H1 (cell line): ENCODE measurements around the gene COL27A1. TPM values are rescaled to one million over a fixed set of nuclear protein-coding genes. Genes with fewer than 3 reads are reported as not detected.

Experiments
- CTCF ChIA-PET: fragments of 300-600 bp; sonication (Branson Sonifier 250); formaldehyde crosslinking; loops from one replicate; lab custom pipeline; 2021; ENCODE audit not compliant: partially characterized antibody; lab: Charles Lee
- POLR2A ChIA-PET: fragments of 300-600 bp; sonication (Branson Sonifier 250); formaldehyde crosslinking; loops from one replicate; lab custom pipeline; 2021; ENCODE audit warnings: inconsistent platforms; ENCODE audit not compliant: partially characterized antibody; lab: Charles Lee
- DNase-seq, 2 experiments: peaks; one replicate each; pipeline versions ENCODE4 v3.0.0 to v3.0.0-alpha.2; 2010 to 2022; ENCODE audit warnings: low spot score in 2 of 2, low read depth in 1 of 2, mixed read lengths in 1 of 2
- FAIRE-seq: peaks from 2 replicates; lab custom pipeline; 2011; peaks lifted over from hg19 to GRCh38; lab: Jason Lieb, UNC
- H2AFZ ChIP-seq: 2 replicates; pipeline ENCODE4 v1.8.1; 2012; ENCODE audit warnings: low read length, inconsistent platforms
- H2AK5ac ChIP-seq: 2 replicates; pipeline ENCODE4 v1.6.1; 2013; ENCODE audit warnings: low read depth, low read length
- H2BK120ac ChIP-seq: replicated peaks from 2 replicates; pipeline ENCODE3; 2013; ENCODE audit warnings: low read depth, low read length, inconsistent platforms
- H2BK12ac ChIP-seq: 2 replicates; pipeline ENCODE4 v1.6.1; 2013; ENCODE audit warnings: low read depth, low read length
- H2BK15ac ChIP-seq: 2 replicates; pipeline ENCODE4 v1.6.1; 2013; ENCODE audit warnings: low read length
- H2BK20ac ChIP-seq: 2 replicates; pipeline ENCODE4 v1.6.1; 2013; ENCODE audit warnings: low read length
- H2BK5ac ChIP-seq: 2 replicates; pipeline ENCODE4 v1.6.1; 2013; ENCODE audit warnings: low read depth, low read length
- H3K14ac ChIP-seq: 2 replicates; pipeline ENCODE4 v1.6.1; 2013; ENCODE audit warnings: inconsistent platforms; ENCODE audit not compliant: insufficient read length
- H3K18ac ChIP-seq: 2 replicates; pipeline ENCODE4 v1.6.1; 2013; ENCODE audit warnings: low read length; ENCODE audit errors: extremely low read depth
- H3K23ac ChIP-seq: 2 replicates; pipeline ENCODE4 v1.6.1; 2013; ENCODE audit warnings: inconsistent platforms; ENCODE audit not compliant: insufficient read length
- H3K23me2 ChIP-seq: 2 replicates; pipeline ENCODE4 v1.6.1; 2013; ENCODE audit warnings: low read depth, low read length
- H3K27ac ChIP-seq: 2 replicates; pipeline ENCODE4 v1.6.1; 2011; ENCODE audit warnings: low read depth, low read length, inconsistent platforms
- H3K27me3 ChIP-seq, 4 experiments: replicated peaks in 1 of 4; 1 replicate in 1 of 4; 2 replicates in 3 of 4; pipeline versions ENCODE4 v1.6.1 to v1.8.1; 2011 to 2013; ENCODE audit warnings: low read length in 3 of 4, mild to moderate bottlenecking in 3 of 4, inconsistent platforms in 2 of 4, mixed read lengths in 2 of 4, moderate library complexity in 1 of 4; ENCODE audit not compliant: control insufficient read depth in 3 of 4, insufficient read depth in 3 of 4; ENCODE audit errors: extremely low read depth in 1 of 4
- H3K36me3 ChIP-seq, 4 experiments: 2 replicates each; pipeline versions ENCODE4 v1.6.1 to v1.8.1; 2011 to 2013; ENCODE audit warnings: mild to moderate bottlenecking in 4 of 4, low read length in 3 of 4, moderate library complexity in 2 of 4, control low read depth in 1 of 4, inconsistent platforms in 1 of 4; ENCODE audit not compliant: insufficient read depth in 4 of 4, control insufficient read depth in 2 of 4
- H3K4ac ChIP-seq: replicated peaks from 2 replicates; pipeline ENCODE3; 2013; ENCODE audit warnings: low read length, low read depth, mixed read lengths, inconsistent platforms; ENCODE audit not compliant: insufficient read length
- H3K4me1 ChIP-seq, 4 experiments: replicated peaks in 1 of 4; 1 replicate in 1 of 4; 2 replicates in 3 of 4; pipeline versions ENCODE4 v1.6.1 to v1.8.1; 2011 to 2013; ENCODE audit warnings: low read length in 3 of 4, inconsistent platforms in 2 of 4, mixed read lengths in 1 of 4; ENCODE audit not compliant: insufficient read depth in 4 of 4, control insufficient read depth in 3 of 4
- H3K4me2 ChIP-seq, 2 experiments: 2 replicates each; pipeline versions ENCODE4 v1.6.1 to v1.8.1; 2011 to 2013; ENCODE audit warnings: low read depth in 2 of 2, low read length in 2 of 2, control low read depth in 1 of 2, inconsistent platforms in 1 of 2, mild to moderate bottlenecking in 1 of 2; ENCODE audit not compliant: insufficient read depth in 1 of 2
- H3K4me3 ChIP-seq, 4 experiments: fragments of 200-600, 300-600 bp in 1 of 4; sonication (generic), shearing (Covaris generic), sonication (Bioruptor Twin) in 1 of 4; 2 replicates each; pipeline versions ENCODE4 v1.5.1 to v1.8.1; 2011 to 2016; ENCODE audit warnings: low read length in 4 of 4, low read depth in 3 of 4, control low read depth in 2 of 4, inconsistent platforms in 2 of 4, mild to moderate bottlenecking in 2 of 4, mixed read lengths in 1 of 4, moderate library complexity in 1 of 4; ENCODE audit not compliant: insufficient read depth in 2 of 4; ENCODE audit errors: extremely low read depth in 1 of 4
- H3K56ac ChIP-seq: replicated peaks from 2 replicates; pipeline ENCODE3; 2013; ENCODE audit warnings: low read depth, mild to moderate bottlenecking, mixed read lengths, low read length, inconsistent platforms; ENCODE audit not compliant: insufficient read length
- H3K79me1 ChIP-seq: 2 replicates; pipeline ENCODE4 v1.6.1; 2013; ENCODE audit warnings: low read depth, low read length, control low read depth
- H3K79me2 ChIP-seq, 2 experiments: 2 replicates each; pipeline versions ENCODE4 v1.6.1 to v1.8.1; 2012 to 2013; ENCODE audit warnings: low read length in 2 of 2, mild to moderate bottlenecking in 2 of 2, inconsistent platforms in 1 of 2; ENCODE audit not compliant: insufficient read depth in 2 of 2, control insufficient read depth in 1 of 2
- H3K9ac ChIP-seq, 4 experiments: replicated peaks in 1 of 4; 1 replicate in 1 of 4; 2 replicates in 3 of 4; pipeline versions ENCODE4 v1.6.1 to v1.8.1; 2011 to 2013; ENCODE audit warnings: low read depth in 3 of 4, low read length in 3 of 4, control low read depth in 2 of 4, mild to moderate bottlenecking in 2 of 4, moderate library complexity in 2 of 4, inconsistent platforms in 1 of 4; ENCODE audit errors: extremely low read depth in 1 of 4
- H3K9me3 ChIP-seq, 2 experiments: 2 replicates each; pipeline versions ENCODE4 v1.6.1 to v1.8.1; 2012 to 2013; ENCODE audit warnings: mild to moderate bottlenecking in 2 of 2, moderate library complexity in 2 of 2, control low read depth in 1 of 2, inconsistent platforms in 1 of 2, low read depth in 1 of 2, low read length in 1 of 2, mixed read lengths in 1 of 2; ENCODE audit not compliant: insufficient read depth in 2 of 2
- H4K20me1 ChIP-seq, 2 experiments: replicated peaks in 1 of 2; 2 replicates each; pipeline versions ENCODE3 to v1.8.1; 2011 to 2013; ENCODE audit warnings: inconsistent platforms in 2 of 2, low read length in 2 of 2, mild to moderate bottlenecking in 1 of 2; ENCODE audit not compliant: insufficient read depth in 2 of 2, control insufficient read depth in 1 of 2
- H4K5ac ChIP-seq: 2 replicates; pipeline ENCODE4 v1.6.1; 2013; ENCODE audit warnings: low read length, low read depth, mixed read lengths, inconsistent platforms; ENCODE audit not compliant: insufficient read length
- H4K8ac ChIP-seq: 2 replicates; pipeline ENCODE4 v1.8.0; 2013; ENCODE audit warnings: mild to moderate bottlenecking, moderate library complexity, low read length, inconsistent platforms; ENCODE audit not compliant: insufficient read depth; ENCODE audit errors: extremely low read depth
- H4K91ac ChIP-seq: replicated peaks from 2 replicates; pipeline ENCODE3; 2013; ENCODE audit warnings: low read length, mixed read lengths, inconsistent platforms; ENCODE audit not compliant: insufficient read length
- BACH1 ChIP-seq: IDR thresholded peaks from 2 replicates; pipeline ENCODE4 v1.6.1; 2012; ENCODE audit warnings: low read length, improper control_type of control experiment
- BCL11A ChIP-seq, 2 experiments: IDR thresholded peaks; one replicate each; pipeline ENCODE4 v1.6.1; 2011; ENCODE audit warnings: low read depth in 2 of 2, low read length in 2 of 2, mild to moderate bottlenecking in 2 of 2
- CEBPB ChIP-seq: IDR thresholded peaks from 2 replicates; pipeline ENCODE4 v1.6.1; 2012; ENCODE audit warnings: low read depth, low read length
- E2F6 ChIP-seq: IDR thresholded peaks from 2 replicates; pipeline ENCODE4 v1.6.1; 2012; ENCODE audit warnings: inconsistent platforms
- HDAC2 ChIP-seq, 2 experiments: fragments of 300-600 bp in 1 of 2; sonication (generic) in 1 of 2; IDR thresholded peaks; 2 replicates each; pipeline ENCODE4 v1.6.1; 2011 to 2012; ENCODE audit warnings: low read depth in 2 of 2, low read length in 2 of 2, mild to moderate bottlenecking in 2 of 2, moderate library complexity in 2 of 2, borderline replicate concordance in 1 of 2, inconsistent platforms in 1 of 2
- NRF1 ChIP-seq: IDR thresholded peaks from 2 replicates; pipeline ENCODE4 v1.6.1; 2011; ENCODE audit warnings: mild to moderate bottlenecking, low read depth, low read length, improper control_type of control experiment
- PHF8 ChIP-seq: fragments of 200-600 bp; sonication (generic); conservative IDR thresholded peaks from 2 replicates; pipeline ENCODE4 v1.7.1; 2012; ENCODE audit warnings: low read depth, mild to moderate bottlenecking, inconsistent platforms, low read length, moderate library complexity
- POLR2A ChIP-seq, 2 experiments: IDR thresholded peaks; 1 replicate in 1 of 2; 2 replicates in 1 of 2; pipeline ENCODE4 v1.6.1; 2011; ENCODE audit warnings: low read depth in 2 of 2, low read length in 2 of 2, mild to moderate bottlenecking in 2 of 2; ENCODE audit errors: control extremely low read depth in 1 of 2
- RAD21 ChIP-seq, 2 experiments: IDR thresholded peaks in 1 of 2; conservative IDR thresholded peaks in 1 of 2; 2 replicates each; pipeline ENCODE4 v1.6.1; 2011; ENCODE audit warnings: low read depth in 2 of 2, low read length in 2 of 2, improper control_type of control experiment in 1 of 2, inconsistent platforms in 1 of 2, mild to moderate bottlenecking in 1 of 2, moderate library complexity in 1 of 2
- SIN3A ChIP-seq, 2 experiments: IDR thresholded peaks in 1 of 2; conservative IDR thresholded peaks in 1 of 2; 2 replicates each; pipeline ENCODE4 v1.6.1; 2011 to 2012; ENCODE audit warnings: low read length in 2 of 2, improper control_type of control experiment in 1 of 2, low read depth in 1 of 2, mild to moderate bottlenecking in 1 of 2
- TBP ChIP-seq: IDR thresholded peaks from 2 replicates; pipeline ENCODE4 v1.6.1; 2011; ENCODE audit warnings: low read depth, low read length, improper control_type of control experiment
- WGBS, 2 experiments: shearing (Covaris generic) in 1 of 2; methylation state at CpG; one replicate each; pipeline versions ENCODE4 v1.1.6 to v1.1.7; 2013 to 2015; ENCODE audit warnings: low lambda C conversion rate in 2 of 2, mixed read lengths in 2 of 2, inconsistent platforms in 1 of 2, low coverage in 1 of 2, missing lambda C conversion rate in 1 of 2; ENCODE audit not compliant: insufficient replicate concordance in 2 of 2, insufficient coverage in 1 of 2, insufficient read length in 1 of 2; ENCODE audit errors: extremely low coverage in 1 of 2, missing lambda C conversion rate in 1 of 2; 5-methylcytosine and 5-hydroxymethylcytosine counted together
- polyA plus RNA-seq, 7 experiments: library from polyadenylated mRNA; depleted of rRNA in 3 of 7; stranded (reverse) in 5 of 7; unstranded in 2 of 7; fragments of >200 nt in 5 of 7; fragments of 200-250 nt in 2 of 7; gene quantifications; 1 replicate in 5 of 7; 2 replicates in 1 of 7; 4 replicates in 1 of 7; pipeline versions ENCODE4 v1.2.1 to v1.2.3, GENCODE V29; 2011 to 2013; ENCODE audit warnings: missing spikeins in 2 of 7, mixed read lengths in 2 of 7
- total RNA-seq: library from RNA; stranded (reverse); fragmentation: NEBNext Ultra II Directional; extraction: Animal tissue kit (Norgen Biotek cat#: 25700); gene quantifications from 2 replicates; pipeline ENCODE4 v1.2.1, GENCODE V29; 2021

Gene COL27A1
- total and polyA plus RNA-seq, 2 of the 8 experiments (the other 6 are each of a cell fraction or from before 2014, with no cell fraction given) = 15.1 to 22.8 TPM

DNA sequence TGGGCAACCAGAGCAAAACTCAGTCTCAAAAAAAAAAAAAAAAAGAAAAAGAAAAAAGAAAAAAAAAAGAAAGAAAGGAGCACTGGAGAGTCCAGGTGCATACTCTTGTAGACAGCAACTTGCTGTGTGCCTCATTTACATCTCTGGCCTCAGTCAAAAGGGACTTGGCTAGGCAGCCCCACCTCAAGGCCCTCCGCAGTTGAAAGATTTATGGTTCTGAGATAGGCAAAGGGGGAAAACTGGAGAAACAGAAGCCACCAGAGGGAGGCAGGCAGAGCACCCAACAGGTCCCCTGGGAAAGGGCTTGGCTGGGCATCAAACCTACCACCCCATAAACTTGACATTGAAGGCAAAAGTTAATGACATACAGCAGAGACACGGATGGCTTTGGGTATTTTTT lies 180.4 kb downstream of the COL27A1 start:
- Histone ChIP-seq H3K4me3 (no peak overlapping the region), H3K4me2 (no peak overlapping the region), H4K20me1 (peaks cover 0 to 2% of the 10 kb centered on the region in 2 experiments), H3K4me1 (0 out of 7 replicates have a peak, but pooled peaks cover 0 to 2% (median 0%) of the 10 kb centered on the region in 4 experiments), H4K5ac (no peak overlapping the region), H2BK12ac (no peak overlapping the region), H3K18ac (no peak overlapping the region), H3K4ac (no peak overlapping the region), H2AFZ (no peak overlapping the region), H4K91ac (no peak overlapping the region), H2BK120ac (no peak overlapping the region), H3K79me1 (no peaks in the 10 kb centered on the region), H3K36me3 (peaks cover 10 to 26% (median 19%) of the 10 kb centered on the region in 4 experiments; a peak in 7 of 8 replicates), H4K8ac (no peak overlapping the region), H3K27me3 (no peaks in the 10 kb centered on the region), H3K27ac (no peak overlapping the region), H2BK20ac (no peak overlapping the region), H2AK5ac (no peak overlapping the region), H3K9me3 (no peaks in the 10 kb centered on the region), H3K79me2 (no peaks in the 10 kb centered on the region), H3K14ac (no peak overlapping the region), H3K56ac (no peak overlapping the region), H3K9ac (no peak overlapping the region), H3K23me2 (no peaks in the 10 kb centered on the region), H3K23ac (no peak overlapping the region), H2BK15ac (no peak overlapping the region), H2BK5ac (no peak overlapping the region)
- CTCF ChIA-PET = interaction anchor here (1.6 kb wide), 1 partner anchor 48 kb away, joined by 4 read pairs; no protein-coding TSS in a partner anchor
- DNase-seq (no peak), FAIRE-seq (no peak)
- TF ChIP-seq E2F6 (no peak), BACH1 (no peak), HDAC2 (IDR thresholded peaks at IDR 0.05; ENCODE audit: borderline replicate concordance in 1 of 2, low read depth in 2 of 2, low read length in 2 of 2) (no peak), CEBPB (no peak), POLR2A (IDR thresholded peaks at IDR 0.05; ENCODE audit: control extremely low read depth in 1 of 2, low read depth in 2 of 2, low read length in 2 of 2) (no peak), RAD21 (IDR thresholded peaks at IDR 0.05 in 1 of 2, conservative IDR thresholded peaks at IDR 0.05 in 1 of 2; ENCODE audit: low read depth in 2 of 2, low read length in 2 of 2) (no peak), TBP (no peak), SIN3A (conservative IDR thresholded peaks at IDR 0.05 in 1 of 2, IDR thresholded peaks at IDR 0.05 in 1 of 2; ENCODE audit: low read depth in 1 of 2, low read length in 2 of 2) (no peak), NRF1 (no peak), PHF8 (no peak), BCL11A (IDR thresholded peaks at IDR 0.05; ENCODE audit: low read depth in 2 of 2, low read length in 2 of 2) (no peak)
- 84% methylated on average over 2 of the region's 2 CpGs; no CpG with 5 or more reads in 1 of the 2 experiments for WGBS, 2 experiments
- POLR2A ChIA-PET = interaction anchor here (1.3 to 1.5 kb wide), 2 partner anchors 8 to 21 kb away, joined by 3 to 4 read pairs; no protein-coding TSS in a partner anchor
